Measurements from ENCODE around the gene TMEM114.

The TMEM114 gene

DNA sequence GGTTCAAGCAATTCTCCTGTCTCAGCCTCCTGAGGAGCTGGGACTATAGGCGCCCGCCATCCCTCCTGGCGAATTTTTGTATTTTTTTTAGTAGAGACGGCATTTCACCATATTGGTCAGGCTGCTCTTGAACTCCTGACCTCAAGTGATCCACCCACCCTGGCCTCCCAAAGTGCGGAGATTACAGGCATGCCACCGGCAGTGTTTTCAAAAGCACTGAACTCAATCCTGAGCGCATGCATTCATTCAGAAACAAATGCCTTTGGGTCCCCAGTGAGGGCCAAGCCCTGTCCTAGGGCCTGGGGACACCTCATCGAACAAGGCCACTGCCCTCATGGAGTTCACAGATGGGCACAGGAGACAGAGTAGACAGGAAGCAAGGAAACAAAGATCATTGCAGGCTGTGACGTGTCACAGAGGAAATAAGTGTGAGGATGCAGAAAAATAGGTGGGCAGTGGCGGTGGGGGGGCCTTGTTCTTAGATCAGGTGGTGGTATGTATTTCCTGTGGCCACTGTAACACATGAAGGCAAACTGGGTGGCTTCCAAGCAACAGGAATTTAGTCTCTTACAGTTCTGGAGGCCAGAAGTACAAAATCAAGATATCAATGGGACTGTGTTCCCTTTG is 12.5 kb downstream of the TMEM114 start:
- no peak for DNase-seq
- TF ChIP-seq, protein P1, sequence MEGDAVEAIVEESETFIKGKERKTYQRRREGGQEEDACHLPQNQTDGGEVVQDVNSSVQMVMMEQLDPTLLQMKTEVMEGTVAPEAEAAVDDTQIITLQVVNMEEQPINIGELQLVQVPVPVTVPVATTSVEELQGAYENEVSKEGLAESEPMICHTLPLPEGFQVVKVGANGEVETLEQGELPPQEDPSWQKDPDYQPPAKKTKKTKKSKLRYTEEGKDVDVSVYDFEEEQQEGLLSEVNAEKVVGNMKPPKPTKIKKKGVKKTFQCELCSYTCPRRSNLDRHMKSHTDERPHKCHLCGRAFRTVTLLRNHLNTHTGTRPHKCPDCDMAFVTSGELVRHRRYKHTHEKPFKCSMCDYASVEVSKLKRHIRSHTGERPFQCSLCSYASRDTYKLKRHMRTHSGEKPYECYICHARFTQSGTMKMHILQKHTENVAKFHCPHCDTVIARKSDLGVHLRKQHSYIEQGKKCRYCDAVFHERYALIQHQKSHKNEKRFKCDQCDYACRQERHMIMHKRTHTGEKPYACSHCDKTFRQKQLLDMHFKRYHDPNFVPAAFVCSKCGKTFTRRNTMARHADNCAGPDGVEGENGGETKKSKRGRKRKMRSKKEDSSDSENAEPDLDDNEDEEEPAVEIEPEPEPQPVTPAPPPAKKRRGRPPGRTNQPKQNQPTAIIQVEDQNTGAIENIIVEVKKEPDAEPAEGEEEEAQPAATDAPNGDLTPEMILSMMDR (IDR thresholded peaks at IDR 0.05; ENCODE audit: low read depth, low read length, missing control alignments) = no peak
- no peak overlapping the region for H3K4me3 ChIP-seq (ENCODE audit: low read depth, low read length)
- in situ Hi-C loops (cut with HindIII; ENCODE audit: low pct_ligation_motif_present, low sequenced_read_pairs) = no loop called here
- no peak overlapping the region for H3K27ac ChIP-seq
- no peaks in the 10 kb centered on the region for H3K36me3 ChIP-seq (replicated peaks)
- H3K27me3 ChIP-seq (replicated peaks) = no peaks in the 10 kb centered on the region

DNA sequence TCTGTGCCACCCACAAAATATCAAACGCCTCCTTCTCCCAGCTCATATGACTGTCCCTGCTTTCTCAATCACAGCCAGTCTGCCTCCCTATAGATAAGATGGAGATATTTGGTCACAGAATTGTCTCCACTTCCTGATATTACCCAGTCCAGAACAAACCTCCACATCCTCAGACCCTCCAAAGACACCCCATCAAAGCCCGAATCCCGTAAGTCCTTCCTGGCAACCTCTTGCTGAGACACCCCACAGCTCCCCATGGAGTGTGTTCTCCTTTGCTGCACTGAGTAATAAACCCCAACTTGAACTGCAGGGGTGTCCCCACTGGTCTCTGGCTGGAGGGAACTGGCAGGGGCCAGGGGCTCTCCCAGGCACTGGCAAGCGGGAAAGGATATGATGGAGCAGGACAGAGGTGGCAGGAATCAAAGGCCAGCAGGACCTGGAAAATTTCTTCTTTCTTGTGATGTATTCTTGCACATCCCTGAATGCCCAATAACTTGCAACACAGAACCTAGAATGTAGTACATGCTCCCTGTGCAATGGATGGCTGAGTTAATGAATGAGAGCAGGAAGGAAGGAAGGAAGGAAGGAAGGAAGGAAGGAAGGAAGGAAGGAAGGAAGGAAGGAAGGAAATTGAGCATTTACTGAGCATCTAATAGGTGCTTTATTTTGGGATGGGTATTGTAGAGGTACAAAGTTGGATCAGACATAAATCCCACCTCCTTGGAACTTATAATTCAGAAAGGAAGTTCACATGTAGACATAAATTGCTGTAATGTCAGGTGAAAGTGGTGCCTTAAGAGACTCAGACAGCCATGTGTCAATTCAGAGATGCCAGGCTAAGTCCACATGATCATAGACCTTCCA is 13.9 kb downstream of the TMEM114 start:
- no peak overlapping the region for H3K27ac ChIP-seq
- H3K27me3 ChIP-seq (replicated peaks) = no peaks in the 10 kb centered on the region
- no peak for DNase-seq
- TF ChIP-seq, protein P1 (IDR thresholded peaks at IDR 0.05; ENCODE audit: low read depth, low read length, missing control alignments) = no peak
- H3K4me3 ChIP-seq (ENCODE audit: low read depth, low read length) = no peak overlapping the region
- H3K36me3 ChIP-seq (replicated peaks) = no peaks in the 10 kb centered on the region
- in situ Hi-C loops (cut with HindIII; ENCODE audit: low pct_ligation_motif_present, low sequenced_read_pairs) = no loop called here

DNA sequence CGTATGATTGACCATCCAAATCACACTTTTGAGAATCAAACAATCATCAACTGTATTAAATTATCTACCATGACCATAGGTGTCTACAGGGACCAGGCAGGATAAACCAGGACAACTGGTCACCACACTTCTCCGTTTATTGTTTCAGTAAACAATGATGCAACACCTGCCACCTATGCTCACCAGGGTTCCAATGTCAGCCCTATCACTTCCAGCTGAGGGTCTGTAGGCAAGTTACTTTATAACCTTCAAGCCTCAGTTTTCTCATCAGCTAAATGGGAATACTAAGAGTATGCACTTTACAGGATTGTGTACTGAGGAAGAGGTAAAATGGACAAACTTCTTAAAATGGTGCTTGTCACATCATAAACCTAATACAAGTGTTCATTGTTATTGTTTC is 14.9 kb downstream of the TMEM114 start:
- H3K4me3 ChIP-seq (ENCODE audit: low read depth, low read length) = no peak overlapping the region
- in situ Hi-C loops (cut with HindIII; ENCODE audit: low pct_ligation_motif_present, low sequenced_read_pairs) = no loop called here
- no peaks in the 10 kb centered on the region for H3K27me3 ChIP-seq (replicated peaks)
- DNase-seq = no peak
- H3K36me3 ChIP-seq (replicated peaks) = no peaks in the 10 kb centered on the region
- TF ChIP-seq, protein P1 (IDR thresholded peaks at IDR 0.05; ENCODE audit: low read depth, low read length, missing control alignments) = no peak
- H3K27ac ChIP-seq = no peak overlapping the region

DNA sequence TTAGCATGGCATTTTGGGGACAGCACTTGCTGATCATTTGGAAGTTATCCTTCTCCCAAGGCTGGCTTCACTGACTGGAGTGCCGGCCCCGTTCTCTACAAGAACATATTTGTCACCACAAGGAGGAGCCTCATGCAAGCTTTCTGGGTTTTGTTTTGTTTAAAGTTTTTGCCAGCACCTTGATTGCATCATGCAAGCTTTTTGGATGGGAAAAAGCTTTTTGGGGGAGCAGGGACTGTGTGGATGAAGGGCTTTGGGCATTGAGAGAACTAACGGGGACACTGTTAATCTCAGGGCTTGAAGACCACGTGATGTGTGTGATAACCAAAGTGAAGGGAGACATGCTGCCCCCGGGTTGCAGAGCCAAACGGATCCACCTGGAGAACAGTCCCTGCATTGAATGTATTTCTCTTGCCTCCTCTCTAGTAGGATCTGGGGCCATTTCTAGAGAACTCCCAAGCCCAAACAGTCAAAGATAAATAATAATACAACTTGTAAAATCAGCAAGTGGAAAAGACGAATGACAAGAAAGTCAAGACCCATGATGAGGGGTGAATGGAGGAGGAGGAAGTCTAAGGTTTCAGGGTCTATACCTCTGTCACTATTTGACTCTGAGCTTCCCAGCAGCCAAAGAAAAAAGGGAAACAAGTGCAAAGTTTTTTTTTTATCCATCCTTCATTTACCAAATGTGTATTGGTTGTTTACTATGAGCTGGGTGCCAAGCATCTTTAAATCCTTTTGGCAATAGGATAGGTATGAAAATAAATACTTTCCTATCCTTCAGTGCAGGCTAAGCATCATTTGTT is 17.2 kb downstream of the TMEM114 start:
- Histone ChIP-seq H3K27ac (no peak overlapping the region), H3K4me3 (ENCODE audit: low read depth, low read length) (no peak overlapping the region), H3K36me3 (replicated peaks) (no peaks in the 10 kb centered on the region), H3K27me3 (replicated peaks) (no peaks in the 10 kb centered on the region)
- in situ Hi-C loops (cut with HindIII; ENCODE audit: low pct_ligation_motif_present, low sequenced_read_pairs) = no loop called here
- TF ChIP-seq, protein P1 (IDR thresholded peaks at IDR 0.05; ENCODE audit: low read depth, low read length, missing control alignments) = peak; percentile 73
- peak; percentile 22 for DNase-seq

DNA sequence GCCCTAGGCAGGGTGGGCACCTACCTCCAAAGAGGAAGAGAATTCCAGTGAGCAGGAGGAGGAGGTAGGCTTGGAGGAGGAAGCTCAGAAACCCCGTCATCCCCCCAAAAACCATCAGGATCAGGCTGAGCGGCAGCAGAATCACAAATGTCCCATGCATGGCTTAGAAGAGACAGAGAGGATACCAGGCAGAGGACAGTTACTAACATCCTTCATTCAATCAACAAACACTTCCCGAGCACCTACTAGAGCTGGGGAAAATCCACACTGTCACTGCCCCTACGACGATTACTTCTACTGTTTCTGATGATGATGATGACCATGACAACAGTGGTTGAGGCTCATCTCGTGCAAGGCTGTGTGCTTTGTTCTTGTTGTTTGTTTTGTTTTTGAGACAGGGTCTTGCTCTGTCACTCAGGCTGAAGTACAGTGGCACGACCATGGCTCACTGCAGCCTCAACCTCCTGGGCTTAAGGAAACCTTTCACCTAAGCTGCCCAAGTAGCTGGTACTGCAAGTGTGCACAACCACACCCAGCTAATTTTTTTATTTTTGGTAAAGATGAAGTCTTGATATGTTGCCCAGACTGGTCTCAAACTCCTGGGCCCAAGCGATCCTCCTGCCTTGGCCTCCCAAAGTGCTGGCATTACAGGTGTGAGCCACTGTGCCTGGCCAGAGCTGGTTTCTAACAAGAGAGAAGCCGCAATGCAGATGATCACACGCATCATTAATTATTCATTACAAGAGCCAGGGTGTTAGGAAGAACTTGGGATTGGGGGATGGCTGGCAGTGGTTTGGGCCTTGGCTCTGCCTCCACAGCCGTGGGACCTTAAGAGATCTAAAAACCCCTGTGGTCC is 18.0 kb downstream of the TMEM114 start:
- Histone ChIP-seq H3K27me3 (replicated peaks) (no peaks in the 10 kb centered on the region), H3K4me3 (ENCODE audit: low read depth, low read length) (no peak overlapping the region), H3K27ac (no peak overlapping the region), H3K36me3 (replicated peaks) (no peaks in the 10 kb centered on the region)
- no peak for DNase-seq
- in situ Hi-C loops (cut with HindIII; ENCODE audit: low pct_ligation_motif_present, low sequenced_read_pairs) = no loop called here
- TF ChIP-seq, protein P1 (IDR thresholded peaks at IDR 0.05; ENCODE audit: low read depth, low read length, missing control alignments) = no peak
